NCI-H146 treated with DMSO at 0.1 percent for 48 hours (cell line): ENCODE data around the gene HMCN2.
"Not testable (repeated sequence)": the region's sequence is repeated elsewhere in the genome, so short reads cannot be mapped to it uniquely, and the experiment has no call there.

Experiments used
- DNase-seq: peaks from one replicate; lab custom pipeline; 2025; ENCODE audit not compliant: unreplicated experiment; lab: John Stamatoyannopoulos, UW

Gene HMCN2

DNA sequence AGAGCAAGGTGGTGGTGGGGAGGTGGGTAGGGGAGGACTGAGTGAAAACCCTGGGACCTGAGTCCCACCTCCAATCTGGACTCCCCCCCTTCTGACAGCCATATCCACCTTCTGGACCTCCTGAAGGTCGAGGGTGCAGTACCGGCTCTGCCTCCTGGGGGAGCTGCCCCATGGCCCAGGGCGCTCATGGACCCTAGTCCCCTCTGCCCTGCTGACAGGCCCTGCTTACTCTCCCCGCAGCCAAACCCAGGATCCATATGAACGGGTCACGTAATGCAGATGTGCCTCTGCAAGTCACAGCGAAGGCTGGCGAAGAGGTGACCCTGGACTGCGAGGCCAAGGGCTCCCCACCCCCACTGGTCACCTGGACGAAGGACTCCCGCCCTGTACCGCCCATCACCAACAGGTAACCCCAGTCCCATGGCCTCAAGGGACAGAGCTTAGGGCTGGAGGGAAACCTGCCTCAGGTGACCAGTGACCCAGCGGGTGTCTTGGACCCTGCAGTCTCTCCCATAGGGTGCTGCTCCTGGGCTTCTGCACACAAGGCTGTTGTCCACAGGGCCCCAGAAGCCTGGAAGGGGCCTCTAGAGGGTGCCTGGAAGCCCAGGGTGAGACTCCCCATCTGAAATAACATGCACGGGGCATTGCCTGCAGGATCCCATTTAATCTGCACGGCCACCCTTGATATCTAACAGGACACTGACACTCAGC, 61.7 kb downstream of the HMCN2 start:
- DNase-seq: no peak

DNA sequence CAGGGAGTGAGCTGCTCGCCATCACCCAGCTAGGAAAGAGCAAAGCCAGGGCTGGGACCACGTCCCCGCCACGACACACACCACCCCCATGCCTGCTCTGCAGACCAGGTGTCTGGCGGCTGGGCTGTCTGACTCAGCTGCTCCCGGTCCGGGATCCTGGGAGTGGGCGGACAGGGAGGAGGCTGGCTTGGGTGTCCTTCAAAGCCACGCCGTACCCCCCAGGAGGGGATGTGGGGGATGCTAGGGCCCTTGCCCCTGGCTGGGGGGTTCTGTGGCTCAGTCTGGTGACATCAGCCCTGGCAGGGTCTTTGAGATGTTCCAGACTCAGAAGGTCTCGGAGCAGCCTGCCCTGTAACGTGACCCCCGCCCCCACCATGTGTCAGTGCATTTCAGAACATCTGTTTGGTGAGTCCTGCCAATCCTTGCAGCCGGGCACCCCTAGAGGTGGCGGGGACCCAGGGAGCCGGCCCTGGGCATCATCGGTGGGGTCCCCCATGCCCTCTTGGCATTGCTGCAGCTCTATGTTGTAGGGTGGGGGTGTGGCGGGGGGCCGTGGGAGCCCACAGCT, 62.3 kb downstream of the HMCN2 start:
- DNase-seq: no peak

DNA sequence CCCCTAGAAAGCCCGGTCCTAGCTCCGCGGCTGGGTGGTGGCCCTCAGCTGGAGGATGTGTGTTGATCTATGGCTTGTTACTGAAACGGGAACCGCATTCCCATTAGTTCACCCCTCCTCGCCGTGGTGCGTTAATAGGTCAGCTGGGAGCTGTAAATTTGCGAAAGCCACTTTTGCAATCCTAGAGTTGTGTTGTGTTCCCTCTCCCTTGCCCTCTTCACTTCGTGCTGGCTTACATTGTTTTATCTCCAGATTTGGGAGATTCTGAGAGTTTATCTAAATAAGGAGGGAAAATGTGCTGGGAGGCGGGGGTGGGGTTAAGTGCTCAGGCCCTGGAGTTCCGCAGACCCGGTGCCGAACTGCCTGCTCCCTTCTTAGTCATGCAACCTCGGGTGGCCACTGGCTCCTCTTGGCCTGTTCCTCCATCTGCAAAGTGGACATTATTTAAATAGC, 62.8 kb downstream of the HMCN2 start:
- no peak for DNase-seq

DNA sequence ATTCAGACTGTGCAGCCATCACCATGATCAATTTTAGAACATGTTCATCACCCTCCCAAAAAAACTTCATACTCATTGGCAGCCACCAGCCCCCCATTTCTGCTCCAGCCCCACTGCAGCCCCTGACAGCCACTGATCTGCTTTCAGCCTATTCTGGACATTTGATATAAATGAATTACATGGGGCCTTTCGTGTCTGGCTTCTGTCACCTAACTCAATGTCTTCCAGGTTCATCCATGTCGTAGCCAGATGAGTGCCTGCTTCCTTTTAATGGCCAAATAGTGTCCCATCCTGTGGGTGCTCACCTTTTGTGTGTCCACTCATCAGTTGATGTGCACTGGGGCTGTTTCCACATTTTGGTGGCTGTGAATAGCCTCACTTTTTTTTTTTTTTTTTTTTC, 63.5 kb downstream of the HMCN2 start:
- no peak for DNase-seq

GRCh38 chr9:130330202-130330862, 64.8 kb downstream of the HMCN2 start:
- no peak for DNase-seq

DNA sequence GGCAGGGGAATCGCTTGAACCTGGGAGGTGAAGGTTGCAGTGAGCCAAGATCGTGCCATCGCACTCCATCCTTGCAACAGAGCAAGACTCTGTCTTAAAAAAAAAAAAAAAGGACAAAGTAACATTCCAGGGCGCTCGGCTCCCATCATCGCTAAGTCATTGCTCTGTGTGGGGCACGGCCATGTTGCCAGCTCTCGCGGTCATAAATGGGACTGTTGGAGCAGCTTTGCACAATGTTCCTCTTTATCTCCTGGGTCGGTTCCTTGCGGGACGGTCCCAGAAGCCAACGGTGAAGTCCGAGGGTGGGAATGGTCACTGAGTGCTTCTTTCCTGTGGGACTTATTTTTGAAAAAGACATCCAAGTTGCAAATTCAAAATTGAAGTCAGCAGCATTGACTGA, 65.5 kb downstream of the HMCN2 start:
- no peak for DNase-seq

- no peak for DNase-seq
Observed at GRCh38 chr9:130331573-130331972, 66.0 kb downstream of the HMCN2 start.

GRCh38 chr9:130332384-130332926, 66.9 kb downstream of the HMCN2 start:
- DNase-seq: no peak

DNA sequence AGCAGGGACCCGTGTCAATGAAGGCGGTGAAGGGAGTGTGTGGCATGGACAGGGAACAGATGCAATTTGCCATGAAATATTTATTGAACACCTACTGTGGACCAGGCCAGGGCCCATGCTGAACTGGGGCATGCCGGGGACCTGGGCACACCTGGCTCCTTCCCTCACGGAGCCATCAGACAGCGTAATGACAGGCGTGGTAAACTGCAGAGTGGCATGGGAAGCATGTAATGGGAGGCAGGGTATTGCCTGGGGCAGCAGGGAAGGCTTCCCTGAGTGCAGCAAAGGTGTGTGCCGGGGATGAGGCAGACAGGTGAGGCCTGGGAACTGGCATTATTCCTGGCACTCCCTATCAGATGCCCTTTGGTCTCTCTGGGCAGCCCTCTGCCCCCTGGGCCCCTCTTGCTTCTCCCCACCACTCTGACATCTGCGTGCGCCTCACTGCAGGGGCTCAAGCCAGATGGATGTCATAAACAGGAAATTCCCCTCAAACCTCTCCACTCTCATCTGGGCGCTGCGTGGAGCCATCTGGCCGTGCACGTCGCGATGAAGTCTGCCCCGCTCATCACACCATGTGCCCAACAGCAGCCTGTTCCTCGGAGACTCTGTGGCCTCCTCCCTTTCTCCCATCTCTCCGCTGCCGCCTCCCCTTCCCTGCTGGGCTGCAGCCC, 67.6 kb downstream of the HMCN2 start:
- no peak for DNase-seq

DNA sequence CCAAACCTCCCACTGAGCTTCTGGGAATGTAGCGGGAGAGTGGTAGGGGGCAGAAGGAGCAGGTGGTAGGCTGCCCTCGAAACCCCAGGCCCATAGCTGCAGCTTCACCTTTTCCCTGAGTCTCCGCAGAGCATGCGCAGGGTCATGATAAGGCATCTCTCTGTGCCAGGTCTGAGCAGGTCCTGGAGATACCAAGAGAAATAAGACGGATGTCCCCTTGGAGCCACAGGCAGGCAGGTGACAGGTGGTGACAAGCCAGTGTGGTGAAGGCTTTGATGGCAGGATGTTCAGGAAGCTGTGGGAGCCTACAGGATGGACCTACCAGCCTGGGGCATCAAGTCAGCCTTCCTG, 68.1 kb downstream of the HMCN2 start:
- DNase-seq: no peak

GRCh38 chr9:130334915-130335314, 69.4 kb downstream of the HMCN2 start:
- no peak for DNase-seq

GRCh38 chr9:130336027-130336610, 70.6 kb downstream of the HMCN2 start:
- no peak for DNase-seq

GRCh38 chr9:130336885-130337284, 71.3 kb downstream of the HMCN2 start:
- DNase-seq: no peak

DNA sequence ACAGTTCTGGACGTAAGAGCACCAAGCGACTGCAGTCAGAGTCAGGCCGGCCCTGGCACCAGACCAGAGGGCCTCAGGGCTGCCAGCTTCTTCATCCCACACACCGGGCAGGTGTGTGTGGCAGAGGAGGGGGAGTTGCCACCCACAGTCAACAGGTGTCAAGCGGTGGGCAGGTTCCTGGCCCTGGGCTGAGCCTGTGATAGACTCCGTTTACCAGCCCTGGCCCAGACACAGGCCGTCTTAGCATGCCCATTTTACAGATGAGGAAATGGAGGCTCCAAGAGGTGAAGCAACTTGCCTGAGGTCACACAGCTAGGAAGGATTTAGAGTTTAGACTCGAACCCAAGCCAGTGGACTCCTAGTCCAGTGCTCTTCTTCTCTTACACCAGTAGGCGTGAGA, 71.8 kb downstream of the HMCN2 start:
- DNase-seq: no peak

- DNase-seq: no peak
Observed at GRCh38 chr9:130337784-130338380, 72.3 kb downstream of the HMCN2 start.

DNA sequence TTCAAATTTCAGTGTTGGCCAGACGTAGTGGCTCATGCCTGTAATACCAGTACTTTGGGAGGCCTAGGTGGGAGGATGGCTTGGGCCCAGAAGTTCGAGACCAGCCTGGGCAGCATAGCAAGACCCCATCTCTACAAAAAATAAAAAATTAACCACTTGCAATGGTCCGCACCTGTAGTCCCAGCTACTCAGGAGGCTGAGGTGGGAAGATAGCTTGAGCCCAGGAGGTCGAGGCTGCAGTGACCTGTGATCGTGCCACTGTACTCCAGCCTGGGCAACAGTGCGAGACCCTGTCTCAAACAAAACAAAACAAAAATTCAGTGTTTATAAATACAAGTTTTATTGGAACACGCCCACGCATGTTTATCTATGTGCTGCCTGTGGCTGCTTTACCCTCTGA, 73.3 kb downstream of the HMCN2 start:
- DNase-seq: not testable (repeated sequence)

DNA sequence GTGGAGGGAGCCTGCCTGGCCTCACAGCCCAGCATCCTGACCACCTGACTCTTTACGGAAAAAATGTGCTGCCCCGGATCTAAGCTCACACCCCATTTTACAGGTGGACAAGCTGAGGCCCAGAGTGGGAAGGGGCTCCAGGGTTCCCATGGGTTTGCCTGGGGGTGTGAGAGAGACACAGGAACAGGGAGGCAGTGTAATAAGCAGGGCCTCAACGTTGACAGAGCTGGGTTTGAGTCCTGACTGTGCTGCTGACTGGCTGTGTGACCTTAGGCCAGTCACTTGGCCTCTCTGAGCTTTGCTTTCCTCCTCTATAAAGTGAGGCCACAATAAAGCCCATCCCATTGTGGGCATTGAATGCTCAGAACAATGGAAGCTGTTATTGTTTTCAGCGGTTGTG, 73.7 kb downstream of the HMCN2 start:
- DNase-seq: no peak

- no peak for DNase-seq
Observed at GRCh38 chr9:130340011-130340410, 74.5 kb downstream of the HMCN2 start.

GRCh38 chr9:130340557-130340956, 75.0 kb downstream of the HMCN2 start:
- not testable (repeated sequence) for DNase-seq

GRCh38 chr9:130341128-130341527, 75.6 kb downstream of the HMCN2 start:
- no peak for DNase-seq
